ENCODE results near the gene JADE2. TPM values are rescaled to one million over a fixed set of nuclear protein-coding genes. Genes with fewer than 3 reads are reported as not detected.
A peak's percentile ranks its signal among the peaks of the same experiment; 100 is the strongest.
"Not testable (repeated sequence)": the region's sequence is repeated elsewhere in the genome, so short reads cannot be mapped to it uniquely, and the experiment has no call there.

The JADE2 gene
- total RNA-seq, 1 donor from 2014 or later: 70.9 TPM

DNA sequence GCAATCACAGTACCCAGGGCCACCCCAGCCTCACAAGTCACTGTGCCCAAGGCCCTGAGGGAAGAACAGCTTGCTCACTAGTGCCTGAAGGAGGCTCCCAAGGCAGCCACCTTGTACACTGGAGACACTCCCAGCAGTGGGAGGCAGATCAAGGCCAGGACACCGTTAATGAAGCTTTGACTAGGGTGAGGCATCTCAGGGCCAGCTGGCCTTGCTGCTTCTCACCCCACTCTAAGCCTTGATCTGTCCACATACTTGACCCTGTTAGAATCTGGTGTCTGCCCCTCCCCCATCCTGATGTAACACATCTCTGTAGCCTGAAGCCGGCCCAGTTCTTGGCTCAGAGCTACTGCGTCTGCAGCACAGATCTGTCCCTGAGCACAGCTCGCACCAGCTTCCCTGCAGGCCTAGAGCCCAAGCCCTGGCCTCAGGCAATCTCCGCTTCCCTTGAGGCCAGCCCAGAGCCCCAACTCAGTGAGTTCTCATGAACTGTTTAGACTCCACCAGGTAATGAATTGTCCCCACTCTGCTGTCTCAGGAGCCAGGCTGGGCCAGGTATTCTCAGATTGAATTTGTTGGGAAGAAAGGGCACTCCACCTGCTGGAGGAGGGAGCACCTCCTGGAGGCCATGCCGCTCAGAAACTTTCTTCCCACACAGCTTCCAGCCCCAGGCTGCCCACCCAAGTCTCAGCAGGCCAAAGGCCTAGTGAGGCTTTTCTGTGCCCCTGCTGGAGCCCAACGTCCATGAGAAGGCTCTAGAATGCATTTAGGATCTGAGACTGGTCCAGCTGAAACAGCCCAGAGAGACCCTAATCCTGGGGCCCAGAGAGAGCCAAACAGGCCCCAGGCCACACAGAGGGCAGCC, 13.4 kb upstream of the JADE2 start:
- peak overlapping the region in 1 of 2 donors; percentile 49 for H3K27ac ChIP-seq
- intact Hi-C loops (cut with DNase I): no loop called here
- no peak for TF ChIP-seq CTCF (IDR thresholded peaks at IDR 0.05)
- no peak overlapping the region for H3K4me3 ChIP-seq
- DNase-seq (ENCODE audit: low spot score in 2 of 2): peak in 1 of 2 donors; percentile 86
- H3K4me1 ChIP-seq: peaks cover 0 to 7% of the 10 kb centered on the region in 2 donors
- H3K36me3 ChIP-seq: no peaks in the 10 kb centered on the region
- H3K27me3 ChIP-seq: no peaks in the 10 kb centered on the region
- H3K9me3 ChIP-seq: no peaks in the 10 kb centered on the region

DNA sequence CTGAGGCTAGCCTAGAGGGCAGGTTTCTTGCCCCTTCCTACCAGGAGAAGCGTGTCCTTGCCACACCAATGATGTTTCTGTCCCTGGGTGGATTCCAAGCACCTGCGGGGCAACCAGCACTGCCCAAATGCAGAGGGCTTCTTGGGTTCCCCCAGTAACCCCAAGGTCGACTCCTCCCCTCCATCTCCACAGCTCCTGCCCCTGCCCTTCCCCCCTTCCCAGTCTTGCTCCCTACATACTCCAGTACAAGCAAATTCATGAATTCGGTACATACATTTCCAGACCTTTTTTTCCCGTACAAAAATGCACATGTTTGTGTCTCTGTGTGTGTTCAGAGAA, 12.8 kb upstream of the JADE2 start:
- no peaks in the 10 kb centered on the region for H3K27me3 ChIP-seq
- no peak for TF ChIP-seq CTCF (IDR thresholded peaks at IDR 0.05)
- no peaks in the 10 kb centered on the region for H3K36me3 ChIP-seq
- H3K9me3 ChIP-seq: no peaks in the 10 kb centered on the region
- H3K4me1 ChIP-seq: peaks cover 0 to 7% of the 10 kb centered on the region in 2 donors
- DNase-seq (ENCODE audit: low spot score in 2 of 2): no peak
- no peak overlapping the region for H3K27ac ChIP-seq
- H3K4me3 ChIP-seq: no peak overlapping the region
- intact Hi-C loops (cut with DNase I): no loop called here

DNA sequence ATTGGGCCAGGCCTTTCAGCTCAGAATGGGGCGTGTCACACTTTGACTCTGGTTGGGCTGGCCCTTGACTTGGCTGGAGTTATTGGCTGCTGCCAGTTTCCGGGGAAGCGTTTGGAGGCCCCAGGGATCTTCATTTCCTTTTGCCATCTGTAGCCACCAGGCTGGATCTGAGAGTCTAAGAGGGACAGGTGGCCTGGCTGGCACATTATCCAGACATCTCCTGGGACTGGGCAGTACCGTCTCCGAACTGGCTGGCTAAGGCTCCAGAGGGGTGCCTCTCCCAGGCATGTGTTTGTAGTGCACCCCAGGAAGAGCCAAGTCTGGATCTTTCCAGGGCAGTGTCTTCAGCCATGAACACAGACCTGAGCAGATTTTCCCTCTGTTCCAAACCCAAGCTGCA, 9.7 kb upstream of the JADE2 start:
- no peaks in the 10 kb centered on the region for H3K36me3 ChIP-seq
- no peak overlapping the region for H3K27ac ChIP-seq
- peaks cover 0 to 7% of the 10 kb centered on the region in 2 donors for H3K4me1 ChIP-seq
- no peak overlapping the region for H3K4me3 ChIP-seq
- no peak for DNase-seq (ENCODE audit: low spot score in 2 of 2)
- no peaks in the 10 kb centered on the region for H3K27me3 ChIP-seq
- intact Hi-C loops (cut with DNase I): no loop called here
- no peak for TF ChIP-seq CTCF (IDR thresholded peaks at IDR 0.05)
- H3K9me3 ChIP-seq: no peaks in the 10 kb centered on the region

- H3K27me3 ChIP-seq; H3K27ac ChIP-seq; H3K4me3 ChIP-seq; H3K4me1 ChIP-seq; intact Hi-C loops (cut with DNase I); H3K9me3 ChIP-seq; DNase-seq (ENCODE audit: low spot score in 2 of 2); H3K36me3 ChIP-seq: not testable (repeated sequence)
These were observed 8.5 kb upstream of the JADE2 start for GRCh38 chr5:134516984-134517383.

GRCh38 chr5:134517553-134517952, 7.9 kb upstream of the JADE2 start:
- no peaks in the 10 kb centered on the region for H3K4me1 ChIP-seq
- intact Hi-C loops (cut with DNase I): no loop called here
- H3K36me3 ChIP-seq: no peaks in the 10 kb centered on the region
- H3K27ac ChIP-seq: no peak overlapping the region
- no peak for DNase-seq (ENCODE audit: low spot score in 2 of 2)
- TF ChIP-seq CTCF (IDR thresholded peaks at IDR 0.05): no peak
- no peak overlapping the region for H3K4me3 ChIP-seq
- no peaks in the 10 kb centered on the region for H3K9me3 ChIP-seq
- H3K27me3 ChIP-seq: no peaks in the 10 kb centered on the region

DNA sequence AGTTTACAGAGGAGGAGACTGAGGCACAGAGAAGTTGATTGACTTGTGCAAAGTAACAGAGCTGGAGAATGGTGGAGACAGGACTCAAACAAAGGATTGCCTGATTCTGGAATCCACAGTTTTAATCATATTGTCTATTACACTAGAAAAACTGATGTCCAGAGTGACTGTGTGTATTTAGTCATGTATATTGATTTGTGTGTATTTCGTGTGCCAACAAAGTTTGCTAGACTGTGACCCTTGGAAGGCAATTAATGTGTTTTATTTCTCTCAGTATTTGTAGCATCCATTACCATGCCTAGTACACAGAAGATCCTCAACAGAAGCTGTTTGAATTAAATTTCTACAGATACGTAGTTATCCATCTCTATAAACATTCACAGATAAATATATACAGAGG, 5.5 kb upstream of the JADE2 start:
- Histone ChIP-seq H3K4me3 (no peak overlapping the region), H3K27me3 (no peaks in the 10 kb centered on the region), H3K9me3 (no peaks in the 10 kb centered on the region), H3K4me1 (peaks cover 0 to 3% of the 10 kb centered on the region in 2 donors), H3K27ac (no peak overlapping the region), H3K36me3 (no peaks in the 10 kb centered on the region)
- TF ChIP-seq CTCF (IDR thresholded peaks at IDR 0.05): no peak
- intact Hi-C loops (cut with DNase I): no loop called here
- no peak for DNase-seq (ENCODE audit: low spot score in 2 of 2)

Measured in ascending aorta (tissue), 2 donors.